HG03135 (cell line): Measurements from ENCODE around the gene C9.
"Not testable (repeated sequence)": the region's sequence is repeated elsewhere in the genome, so short reads cannot be mapped to it uniquely, and the experiment has no call there.

Experiments
- ATAC-seq: cut with Tn5 transposase; IDR thresholded peaks from one replicate; pipeline ENCODE4 v1.9.1; 2021; ENCODE audit warnings: mild to moderate bottlenecking, moderate library complexity; ENCODE audit not compliant: unreplicated experiment

Gene C9

DNA sequence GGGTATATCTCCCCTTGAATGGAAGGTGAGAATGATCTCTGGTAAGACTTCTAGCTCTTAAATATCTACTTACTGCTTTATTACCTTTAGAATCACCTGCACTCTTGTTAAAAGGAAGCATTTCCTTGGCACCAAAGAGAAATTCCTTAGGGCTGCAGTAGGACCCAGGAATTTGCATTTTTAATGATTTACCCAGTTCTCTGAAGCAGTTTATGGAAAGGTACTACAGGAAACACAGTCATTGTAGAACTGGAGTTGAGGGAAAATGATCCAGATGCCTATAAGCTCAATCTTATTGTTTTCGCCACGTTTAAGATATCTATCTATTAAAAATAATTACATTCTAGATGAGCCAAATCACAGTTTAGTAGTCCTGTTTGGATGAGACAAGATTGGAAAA is 9.5 kb upstream of the C9 start:
- no peak for ATAC-seq

DNA sequence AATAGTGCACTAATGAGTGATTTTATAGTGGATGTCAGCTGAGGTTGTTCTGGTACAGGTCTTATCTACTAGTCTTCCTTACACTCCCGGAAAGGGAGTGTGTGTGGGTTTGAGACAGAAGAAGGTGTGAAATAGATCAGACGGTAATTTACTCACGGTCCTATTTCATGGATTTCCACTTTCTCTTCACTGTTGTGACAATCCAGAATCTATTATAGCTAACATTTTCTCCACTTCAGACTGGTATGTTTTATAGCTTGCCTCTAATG is 7.0 kb upstream of the C9 start:
- no peak for ATAC-seq

DNA sequence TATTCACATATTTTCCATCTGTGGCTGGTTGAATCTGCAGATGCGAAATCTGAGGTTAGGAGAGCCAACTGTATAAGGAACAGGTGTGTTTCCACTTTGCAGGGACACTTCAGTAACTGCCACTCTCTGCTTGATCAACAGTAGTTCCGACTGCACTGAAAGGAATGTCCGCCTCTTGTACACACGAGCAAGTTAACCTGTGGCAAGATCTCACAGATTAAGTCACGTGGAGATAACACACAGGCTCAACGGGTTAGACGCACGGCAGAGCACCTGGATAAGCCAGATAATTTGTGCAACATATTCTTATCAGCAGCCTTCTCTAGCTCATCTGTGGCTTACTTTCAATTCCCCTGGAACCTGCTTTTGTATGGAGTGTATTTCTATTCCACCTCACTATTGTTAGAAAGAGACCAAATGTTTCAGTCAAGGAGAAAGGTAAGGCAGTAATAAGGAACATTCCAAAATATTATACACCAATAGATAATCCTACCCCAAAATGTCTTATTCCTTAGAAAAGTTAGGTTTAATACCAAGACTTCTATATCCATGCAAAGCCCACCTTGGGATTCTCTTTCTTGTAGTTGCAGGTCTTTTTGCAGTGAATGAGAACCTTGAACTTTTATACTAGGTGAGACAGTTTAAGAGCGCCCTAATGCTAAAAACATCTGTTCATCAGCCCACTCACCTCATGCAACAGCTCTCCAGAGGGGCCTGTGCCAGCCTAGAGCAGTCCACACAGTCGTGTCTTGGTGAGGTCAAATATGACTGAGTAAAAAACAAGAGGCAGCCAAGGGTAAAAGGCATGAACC is 6.5 kb upstream of the C9 start:
- no peak for ATAC-seq

DNA sequence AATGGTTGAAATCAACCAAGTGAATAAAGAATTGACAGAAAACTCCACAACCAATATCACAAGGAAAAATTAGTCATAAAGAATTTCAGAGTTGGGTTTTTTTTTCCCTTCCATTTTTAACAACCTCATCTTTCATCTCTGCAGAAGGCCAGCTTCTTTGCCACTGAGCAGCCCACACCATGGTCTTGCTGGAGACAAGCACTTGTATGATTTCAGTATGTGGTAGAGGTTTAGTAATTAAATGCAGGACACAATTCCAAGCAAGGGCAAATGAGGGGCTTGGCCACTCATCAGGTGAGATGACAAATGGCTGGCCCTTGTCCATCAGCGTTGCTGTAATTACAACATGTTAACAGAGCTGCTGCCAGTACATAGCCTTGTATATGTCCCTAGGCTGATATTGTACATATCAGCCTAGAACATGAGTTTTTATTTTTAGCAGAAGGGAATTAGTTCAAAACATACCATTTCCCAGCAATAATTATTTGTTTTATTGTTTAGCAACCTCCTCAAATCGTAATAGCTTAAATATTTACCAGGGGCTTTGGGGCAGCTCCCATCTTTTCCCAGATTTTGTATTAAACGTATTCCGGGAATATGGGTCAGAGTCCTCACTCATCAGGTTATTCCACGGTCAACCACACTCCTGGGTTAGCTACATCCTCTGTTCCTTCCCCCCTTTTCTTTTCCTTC is 5.0 kb upstream of the C9 start:
- ATAC-seq, result no peak

DNA sequence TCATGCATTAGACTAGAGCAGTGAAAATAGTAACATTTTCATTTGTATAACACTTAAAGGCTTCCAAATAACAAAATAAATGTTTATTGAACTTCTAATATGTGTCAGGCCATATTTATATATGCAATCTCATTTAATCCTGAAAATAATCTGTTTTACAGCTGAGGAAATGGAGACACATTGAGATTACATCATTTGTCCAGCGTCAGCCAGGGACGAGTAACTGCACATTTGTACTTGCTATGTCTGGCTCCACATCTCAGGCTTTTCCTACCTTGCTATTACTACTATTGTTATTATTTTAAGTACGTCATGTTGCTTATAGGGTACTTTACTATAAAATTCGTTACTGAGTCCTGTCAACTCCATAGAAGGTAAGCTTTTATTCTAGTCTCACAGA is 3.8 kb upstream of the C9 start:
- ATAC-seq, result no peak

DNA sequence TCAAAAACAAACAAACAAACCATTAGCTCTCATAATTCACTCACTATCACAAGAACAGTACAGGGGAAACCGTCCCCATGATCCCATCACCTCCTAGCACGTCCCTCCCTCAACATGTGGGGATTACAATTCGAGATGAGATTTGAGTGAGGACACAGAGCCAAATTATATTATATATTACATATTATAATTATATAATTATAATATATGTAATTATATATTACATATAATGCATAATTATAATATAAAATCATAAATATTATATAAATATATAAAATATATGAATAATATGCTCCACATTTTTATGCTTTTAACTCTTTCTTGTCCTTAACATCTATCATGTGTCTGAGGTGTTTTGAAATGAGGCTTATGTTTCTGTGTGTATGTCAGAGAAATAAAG is 3.4 kb upstream of the C9 start:
- no peak for ATAC-seq

DNA sequence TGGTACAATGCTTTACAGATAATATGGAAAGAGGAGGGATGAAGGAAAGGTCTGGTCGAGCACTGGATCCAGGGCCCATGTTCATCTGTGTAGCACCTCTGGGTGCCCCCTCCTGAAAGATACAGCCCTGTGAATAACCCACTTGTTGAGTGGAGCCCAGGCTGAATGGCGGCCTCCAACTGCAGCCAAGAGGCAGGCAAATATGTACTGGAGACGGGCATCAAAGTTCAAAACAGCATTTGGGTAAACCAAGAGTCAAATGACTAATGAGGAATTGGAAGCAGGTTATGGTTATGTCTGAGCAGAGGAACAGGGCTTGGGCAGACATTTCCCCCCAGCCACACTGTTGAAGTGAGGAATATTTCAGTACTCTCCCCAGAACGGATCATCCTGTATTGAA is 1.1 kb downstream of the C9 start:
- no peak for ATAC-seq

DNA sequence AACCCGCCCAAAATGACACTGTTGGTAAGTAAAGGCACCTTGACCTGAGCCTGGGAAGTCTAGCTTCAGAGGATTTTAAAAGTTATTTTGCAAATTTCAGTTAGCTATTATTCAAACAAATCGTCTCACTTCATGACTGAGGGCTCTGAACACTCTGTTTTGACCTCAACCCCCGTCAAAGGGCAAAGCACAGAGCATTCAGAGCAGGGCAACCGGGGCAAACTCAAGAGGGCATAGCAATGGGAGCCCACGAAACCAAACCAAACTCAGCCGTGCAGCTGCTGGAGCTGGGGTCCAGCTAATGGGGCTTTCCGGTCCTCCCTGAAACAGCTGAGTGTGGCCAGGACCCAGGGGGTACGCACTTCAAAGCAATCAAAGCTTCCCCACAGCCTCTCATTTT is 1.6 kb downstream of the C9 start:
- ATAC-seq, result no peak

DNA sequence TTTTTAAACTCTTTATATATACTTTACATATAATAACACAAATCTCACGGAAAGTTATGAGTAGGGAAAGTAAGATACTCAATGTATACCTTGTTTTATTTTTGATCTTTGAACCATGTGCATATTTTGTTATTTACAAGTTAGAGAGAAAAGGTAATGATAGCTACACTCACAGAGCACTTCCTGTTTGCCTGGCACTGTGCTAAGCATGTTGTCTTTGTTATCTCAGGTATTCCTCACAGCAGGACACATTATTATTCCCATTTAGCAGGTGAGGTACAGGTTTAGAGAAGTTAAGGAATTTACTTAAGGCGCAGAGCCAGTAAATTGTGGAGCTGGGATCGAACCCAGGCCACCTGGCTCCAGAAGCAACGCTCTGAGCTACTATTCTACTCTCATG is 3.0 kb downstream of the C9 start:
- ATAC-seq, result no peak

DNA sequence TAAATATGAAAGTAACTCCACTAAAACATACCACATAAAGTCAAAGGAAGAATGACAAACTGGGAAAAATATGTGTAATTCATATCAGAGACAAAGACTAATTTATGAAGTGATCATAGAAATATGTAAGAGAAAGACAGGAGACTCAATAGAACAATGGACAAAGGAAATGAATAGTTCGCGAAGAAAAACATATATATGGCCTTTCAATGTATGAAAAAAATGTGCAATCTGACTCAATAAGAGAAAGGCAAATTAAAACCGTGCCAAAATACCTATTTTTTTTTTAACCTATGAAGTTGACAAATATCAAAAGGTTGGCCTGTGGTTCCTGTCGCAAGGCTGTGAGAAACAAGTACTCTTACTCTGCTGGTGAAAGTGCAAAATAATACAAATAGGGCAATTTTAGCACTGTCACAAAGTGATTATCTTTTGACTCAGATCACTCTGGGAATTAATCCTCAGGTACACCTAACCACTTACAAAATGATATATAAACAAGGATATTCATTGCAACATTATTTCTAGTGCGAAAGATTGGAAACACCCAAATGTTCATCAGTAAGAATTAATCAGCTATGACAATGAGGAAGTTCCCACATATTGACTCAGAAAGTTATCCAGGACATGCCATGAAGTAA is 3.7 kb downstream of the C9 start:
- no peak for ATAC-seq

DNA sequence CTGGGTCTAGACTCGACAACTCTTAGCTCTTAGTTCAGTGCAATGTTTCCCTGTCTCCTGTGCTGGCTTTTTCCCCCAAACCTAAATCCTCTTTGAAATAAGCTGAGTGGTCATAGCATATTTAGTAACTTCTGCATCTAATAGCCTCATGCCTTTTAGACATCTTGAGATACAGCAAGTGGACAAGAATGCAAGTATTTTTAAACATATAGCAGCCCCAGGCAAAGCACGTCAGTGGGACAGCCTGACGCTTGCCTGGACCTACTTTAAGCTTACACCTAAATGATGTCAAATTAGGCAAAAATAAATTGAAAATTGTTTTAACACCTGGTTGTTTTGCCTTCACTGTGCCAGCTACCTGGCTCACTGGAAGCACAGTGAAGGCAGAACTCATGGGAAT is 8.0 kb downstream of the C9 start:
- ATAC-seq, result no peak

DNA sequence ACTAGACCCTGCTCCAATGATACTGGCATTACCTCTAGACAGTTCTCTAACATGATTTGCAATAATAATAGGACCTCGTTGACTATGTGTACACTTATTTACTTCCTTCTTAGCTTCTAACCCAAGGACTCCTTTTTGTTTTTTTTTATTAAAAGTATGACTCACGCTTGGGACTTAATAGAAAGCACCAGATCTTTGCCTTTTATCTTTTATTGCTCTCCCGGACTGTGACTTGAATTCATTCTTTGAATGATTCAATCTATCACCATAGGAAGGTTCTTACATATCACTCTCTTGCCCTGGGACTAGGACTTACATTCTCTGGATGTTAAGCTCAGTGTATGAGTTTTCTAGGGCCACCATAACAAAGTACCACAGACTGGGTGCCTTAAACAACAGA is 9.0 kb downstream of the C9 start:
- no peak for ATAC-seq

DNA sequence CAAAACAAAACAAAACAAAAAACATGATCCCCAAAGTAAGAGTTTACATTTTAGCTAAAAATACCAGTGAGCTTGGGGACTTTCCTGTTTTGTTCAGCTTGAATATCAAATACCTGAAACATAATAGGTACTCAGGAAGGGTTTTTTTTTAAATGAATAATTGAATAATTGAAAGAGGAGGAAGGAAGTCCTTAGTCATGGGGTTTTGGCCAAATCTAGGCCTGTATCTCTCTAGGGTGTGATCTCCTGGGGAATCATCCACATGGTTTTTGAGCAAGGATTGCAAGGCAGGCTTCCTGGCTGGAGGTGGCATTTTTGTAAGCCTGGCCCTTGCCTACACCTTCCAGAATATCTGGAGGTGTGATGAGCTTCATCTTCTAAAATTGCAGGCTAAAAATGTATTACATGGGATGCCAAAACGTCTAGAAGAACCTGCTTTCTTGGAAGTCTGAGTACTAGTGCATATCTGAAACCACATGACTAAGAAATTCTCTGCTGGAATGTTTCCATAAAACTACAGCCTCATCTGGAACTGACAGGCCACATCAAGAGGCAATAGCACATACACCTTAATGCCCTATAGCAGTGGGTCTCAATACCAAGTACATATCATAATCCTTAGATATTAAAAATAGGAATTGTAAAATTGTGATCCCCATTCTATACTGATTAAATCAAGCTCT is 10.4 kb downstream of the C9 start:
- ATAC-seq, result no peak

DNA sequence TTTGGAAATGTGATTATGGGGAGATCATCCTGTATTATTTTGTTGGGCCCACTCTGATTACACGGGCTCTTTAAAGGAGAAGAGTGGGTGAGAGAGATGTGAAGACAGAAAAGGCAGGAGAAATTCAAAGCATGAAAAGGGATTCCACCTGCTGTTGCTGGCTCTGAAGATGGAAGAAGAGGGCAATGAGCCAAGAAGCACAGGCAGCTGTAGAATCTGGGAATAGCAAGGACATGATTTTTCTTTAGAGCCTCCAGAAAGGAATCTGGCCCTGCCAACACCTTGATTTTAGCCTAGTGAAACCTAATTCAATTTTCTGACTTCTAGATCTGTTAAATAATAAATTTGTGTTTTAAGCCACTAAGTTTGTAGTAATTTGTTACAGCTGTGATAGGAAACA is 11.3 kb downstream of the C9 start:
- no peak for ATAC-seq

DNA sequence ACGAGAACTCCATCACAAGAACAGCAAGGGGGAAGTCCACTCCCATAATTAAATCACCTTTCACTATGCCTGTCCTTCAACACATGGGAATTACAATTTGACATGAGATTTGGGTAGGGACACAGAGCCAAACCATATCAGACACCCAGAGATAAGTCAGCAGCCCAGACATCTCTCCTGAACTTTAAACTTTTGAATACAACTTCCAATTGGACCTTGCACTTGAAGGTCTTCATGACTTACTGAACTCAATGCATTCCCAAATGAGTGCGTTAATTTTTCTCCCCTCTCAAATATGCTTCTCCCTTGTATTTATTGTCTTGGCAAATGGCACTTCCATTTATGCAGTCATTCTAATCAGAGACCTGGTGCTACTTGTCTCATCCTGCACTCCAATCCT is 12.1 kb downstream of the C9 start:
- ATAC-seq, result no peak

DNA sequence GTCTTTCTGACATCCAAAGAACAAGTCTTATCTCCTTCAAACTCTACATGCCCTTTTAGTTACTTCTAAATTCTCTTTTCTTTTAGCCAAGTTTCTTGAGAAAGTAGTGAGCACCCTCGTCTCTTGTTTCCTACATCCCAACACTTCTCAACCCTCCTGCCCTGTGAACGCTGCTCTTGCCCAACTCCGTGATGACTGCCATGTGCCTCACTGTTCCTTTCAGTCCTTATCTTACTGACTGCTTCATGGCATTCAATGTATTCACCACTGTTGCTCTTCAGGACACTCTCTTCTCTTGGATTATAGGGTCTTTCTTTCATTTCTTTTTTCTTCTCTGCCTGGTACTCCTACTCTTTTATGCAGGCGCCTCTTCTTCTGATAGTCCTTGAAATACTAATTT is 14.8 kb downstream of the C9 start:
- no peak for ATAC-seq

DNA sequence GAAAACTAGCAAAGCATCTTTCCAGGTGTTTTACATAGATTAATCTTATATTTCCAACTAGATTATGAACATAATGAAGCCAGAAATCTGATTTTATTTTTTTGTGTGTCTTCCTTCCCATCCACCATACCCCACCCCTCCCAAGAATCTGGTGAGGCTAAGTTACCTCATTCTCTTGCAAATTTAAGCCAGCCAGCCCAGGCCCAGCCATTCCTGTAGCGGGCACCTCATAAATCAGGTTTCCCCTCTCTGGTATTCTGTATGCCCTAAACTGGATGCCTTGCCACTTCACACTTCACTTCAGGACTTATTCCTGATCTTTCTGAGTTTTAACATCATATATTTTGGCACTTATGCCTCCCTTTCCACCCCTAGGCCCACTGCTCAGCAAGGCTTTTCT is 21.8 kb downstream of the C9 start:
- ATAC-seq, result no peak

DNA sequence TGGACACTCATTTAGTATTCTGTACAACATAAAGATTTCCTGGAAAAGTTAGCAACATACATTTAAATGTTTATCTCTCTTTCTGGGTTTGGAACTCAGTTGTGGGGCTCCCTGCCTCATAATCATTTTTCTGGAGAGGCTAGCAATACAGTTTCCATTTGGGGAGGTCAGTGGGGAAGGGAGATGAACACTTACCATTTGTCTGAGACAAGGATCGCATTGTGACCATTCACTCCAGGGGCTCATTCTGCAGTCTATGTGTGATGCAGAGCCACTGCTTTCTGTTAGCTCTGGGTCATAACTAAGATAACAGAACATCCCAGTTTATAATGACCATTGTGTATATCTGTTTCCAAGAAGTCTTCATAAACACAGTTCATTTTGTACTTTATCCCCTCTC is 22.4 kb downstream of the C9 start:
- ATAC-seq, result no peak

DNA sequence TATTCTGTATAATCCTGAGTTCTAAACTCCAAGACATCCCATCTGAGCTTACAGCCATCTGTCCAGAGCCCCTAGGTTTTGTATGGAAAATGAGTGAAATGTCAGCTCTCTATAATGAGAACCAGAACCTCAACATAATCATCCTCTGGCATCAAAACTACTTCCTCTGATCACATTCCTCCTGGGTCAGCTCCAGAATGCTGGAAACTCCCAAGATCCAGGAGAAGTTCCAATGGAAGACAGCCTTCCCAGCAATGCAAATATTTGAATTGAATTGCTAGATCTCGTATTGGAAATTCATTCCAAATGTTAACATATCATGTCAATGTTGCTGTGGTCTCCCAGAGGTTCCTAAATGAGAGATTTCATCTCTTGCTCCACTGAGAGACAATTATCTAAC is 23.8 kb downstream of the C9 start:
- no peak for ATAC-seq

DNA sequence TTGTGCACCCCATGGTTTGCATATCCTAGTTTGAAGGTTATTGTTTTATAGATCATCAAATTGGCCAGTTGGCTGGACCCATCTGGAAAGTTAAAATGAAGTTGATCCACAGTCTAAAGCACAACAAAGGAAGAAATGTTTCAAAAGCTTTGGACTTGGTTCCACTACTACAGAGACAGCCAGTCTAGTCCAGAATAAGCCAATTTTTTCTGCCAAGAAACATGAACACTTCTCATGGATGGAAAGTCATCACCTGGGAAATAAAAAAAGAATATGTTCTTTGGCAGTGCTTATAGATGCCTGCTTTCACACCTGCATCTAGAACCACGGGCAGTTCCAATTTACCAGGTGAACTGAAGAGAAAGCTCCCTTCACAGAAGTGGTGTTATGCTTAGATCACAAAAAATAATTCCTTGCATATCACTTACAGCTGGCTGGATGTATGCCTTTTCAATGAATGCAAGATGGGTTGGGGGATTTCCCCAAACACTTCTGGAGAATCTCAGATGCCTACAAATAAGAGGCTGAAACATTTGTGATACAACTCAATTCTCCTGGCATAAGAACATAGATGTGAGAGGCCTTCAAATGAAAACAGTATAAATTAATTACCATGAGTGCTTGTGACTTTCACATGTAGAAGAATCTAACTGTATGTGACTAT is 26.9 kb downstream of the C9 start:
- no peak for ATAC-seq

DNA sequence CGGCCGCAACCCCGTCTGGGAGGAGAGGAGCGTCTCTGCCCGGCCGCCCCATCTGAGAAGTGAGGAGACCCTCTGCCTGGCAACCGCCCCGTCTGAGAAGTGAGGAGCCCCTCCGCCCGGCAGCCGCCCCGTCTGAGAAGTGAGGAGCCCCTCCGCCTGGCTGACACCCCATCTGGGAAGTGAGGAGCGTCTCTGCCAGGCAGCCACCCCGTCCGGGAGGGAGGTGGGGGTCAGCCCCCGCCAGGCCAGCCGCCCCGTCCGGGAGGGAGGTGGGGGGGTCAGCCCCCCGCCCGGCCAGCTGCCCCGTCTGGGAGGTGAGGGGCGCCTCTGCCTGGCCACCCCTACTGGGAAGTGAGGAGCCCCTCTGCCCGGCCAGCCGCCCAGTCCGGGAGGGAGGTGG is 30.0 kb downstream of the C9 start:
- ATAC-seq, result not testable (repeated sequence)
